ENCODE results near the gene GSTM5. TPM values are rescaled to one million over a fixed set of nuclear protein-coding genes. Genes with fewer than 3 reads are reported as not detected.
"Not testable (repeated sequence)": the region's sequence is repeated elsewhere in the genome, so short reads cannot be mapped to it uniquely, and the experiment has no call there.

The GSTM5 gene
- total RNA-seq (1 to 10 TPM in 8 of 9 donors, under 1 TPM in 1; 0.48 to 5.5 (median 3.0) TPM), polyA plus RNA-seq (10 to 100 TPM in 1 of 3 donors, 1 to 10 TPM in 2; 1.6 to 10.5 (median 9.5) TPM)
- long read RNA-seq, donor 1: 0 reads
- long read RNA-seq, donor 2: 0 reads
- long read RNA-seq, donor 3, partial matches to known transcripts: 0 of 1 reads
- long read RNA-seq, donor 3, other reads (novel, unspliced or antisense): 0 of 1 reads
- long read RNA-seq, donor 4: 0 reads
- long read RNA-seq, donor 5, transcript GSTM5-201 (8 exons, 1,555 nt): major isoform, 5 of 6 reads
- long read RNA-seq, donor 5, partial matches to known transcripts: 0 of 6 reads
- long read RNA-seq, donor 5, other reads (novel, unspliced or antisense): 1 of 6 reads
- long read RNA-seq, donor 6, partial matches to known transcripts: 1 of 3 reads
- long read RNA-seq, donor 6, other reads (novel, unspliced or antisense): 1 of 3 reads
- long read RNA-seq, donor 7, partial matches to known transcripts: 0 of 1 reads
- long read RNA-seq, donor 7, other reads (novel, unspliced or antisense): 0 of 1 reads
- long read RNA-seq, donor 8: 0 reads
- long read RNA-seq, donor 9: 0 reads
- long read RNA-seq, donor 10, partial matches to known transcripts: 5 of 20 reads
- long read RNA-seq, donor 10, other reads (novel, unspliced or antisense): 15 of 20 reads

- H3K9me3 ChIP-seq (replicated peaks in 1 of 3); H3K4me1 ChIP-seq (replicated peaks in 1 of 2); H3K27me3 ChIP-seq; intact Hi-C loops (cut with DNase I); H3K36me3 ChIP-seq (replicated peaks in 1 of 2); DNase-seq: not testable (repeated sequence)
- peak within 1 kb of the TSS in 1 of 4 donors; percentile 47 for H3K4me3 ChIP-seq
- WGBS, 4 donors: 25 to 84% (median 44%) methylated on average over 2 to 33 of the region's 33 CpGs
- peak within 1 kb of the TSS in 1 of 5 donors; percentile 29 for H3K27ac ChIP-seq
These were observed at the start of gene GSTM5 for GRCh38 chr1:109711593-109712320. Gene GSTM5, plus strand, starts transcription at chr1:109712251. Its CDS starts 62 bp downstream, at chr1:109712313.

GRCh38 chr1:109664671-109665070 is 47.4 kb upstream of the GSTM5 start:
- no peak overlapping the region for H3K4me3 ChIP-seq
- peaks cover 0 to 8% of the 10 kb centered on the region in 2 donors for H3K36me3 ChIP-seq (replicated peaks in 1 of 2)
- WGBS, 4 donors: 64 to 86% (median 77%) methylated on average over 1 of the region's 1 CpG
- H3K4me1 ChIP-seq (replicated peaks in 1 of 2): peaks cover 0 to 8% of the 10 kb centered on the region in 2 donors
- no peak for TF ChIP-seq POLR2A (IDR thresholded peaks at IDR 0.05)
- no peak for TF ChIP-seq CTCF (IDR thresholded peaks at IDR 0.05)
- no peak for DNase-seq
- no peaks in the 10 kb centered on the region for H3K9me3 ChIP-seq (replicated peaks in 1 of 3)
- intact Hi-C loops (cut with DNase I): no loop called here
- H3K27me3 ChIP-seq: no peaks in the 10 kb centered on the region
- no peak overlapping the region for H3K27ac ChIP-seq

- Histone ChIP-seq H3K27me3 (no peaks in the 10 kb centered on the region), H3K27ac (peak within 1 kb of the TSS in 1 of 5 donors; percentile 51), H3K4me1 (replicated peaks in 1 of 2) (peaks cover 0 to 8% of the 10 kb centered on the region in 2 donors), H3K9me3 (replicated peaks in 1 of 3) (no peaks in the 10 kb centered on the region), H3K4me3 (peak within 1 kb of the TSS in 2 of 4 donors; percentile 45 to 58), H3K36me3 (replicated peaks in 1 of 2) (no peaks in the 10 kb centered on the region)
- intact Hi-C loops (cut with DNase I): no loop called here
- peak; percentile 91 to 97 (median 93) for DNase-seq
- peak in 1 of 2 donors; percentile 46 for TF ChIP-seq POLR2A (IDR thresholded peaks at IDR 0.05)
- TF ChIP-seq CTCF (IDR thresholded peaks at IDR 0.05): no peak
- WGBS, 4 donors: 7 to 12% (median 8%) methylated on average over 12 to 22 of the region's 22 CpGs
These were observed 44.5 kb upstream of the GSTM5 start, which contains the start of gene GSTM2 for GRCh38 chr1:109667452-109668122. Gene GSTM2, plus strand, starts transcription at chr1:109668057. Its CDS starts 59 bp downstream, at chr1:109668116.

GRCh38 chr1:109668123-109668775 is 43.8 kb upstream of the GSTM5 start:
- Histone ChIP-seq H3K4me1 (replicated peaks in 1 of 2) (peaks cover 0 to 8% of the 10 kb centered on the region in 2 donors), H3K27me3 (no peaks in the 10 kb centered on the region), H3K9me3 (replicated peaks in 1 of 3) (no peaks in the 10 kb centered on the region), H3K4me3 (peak overlapping the region in 2 of 4 donors; percentile 45 to 58), H3K27ac (peak overlapping the region in 1 of 5 donors; percentile 51), H3K36me3 (replicated peaks in 1 of 2) (peaks cover 0 to 3% of the 10 kb centered on the region in 2 donors)
- no peak for TF ChIP-seq CTCF (IDR thresholded peaks at IDR 0.05)
- no peak for TF ChIP-seq POLR2A (IDR thresholded peaks at IDR 0.05)
- intact Hi-C loops (cut with DNase I): no loop called here
- peak in 1 of 7 donors; percentile 56 for DNase-seq
- 0 to 9% (median 5%) methylated on average over 7 to 26 of the region's 26 CpGs for WGBS, 4 donors

Data from adrenal gland (tissue), 19 donors.